ENCODE data around the gene ASB18. TPM values are rescaled to one million over a fixed set of nuclear protein-coding genes. Genes with fewer than 3 reads are reported as not detected.

ASB18 gene
- total and polyA plus RNA-seq, 8 donors = not detected

DNA sequence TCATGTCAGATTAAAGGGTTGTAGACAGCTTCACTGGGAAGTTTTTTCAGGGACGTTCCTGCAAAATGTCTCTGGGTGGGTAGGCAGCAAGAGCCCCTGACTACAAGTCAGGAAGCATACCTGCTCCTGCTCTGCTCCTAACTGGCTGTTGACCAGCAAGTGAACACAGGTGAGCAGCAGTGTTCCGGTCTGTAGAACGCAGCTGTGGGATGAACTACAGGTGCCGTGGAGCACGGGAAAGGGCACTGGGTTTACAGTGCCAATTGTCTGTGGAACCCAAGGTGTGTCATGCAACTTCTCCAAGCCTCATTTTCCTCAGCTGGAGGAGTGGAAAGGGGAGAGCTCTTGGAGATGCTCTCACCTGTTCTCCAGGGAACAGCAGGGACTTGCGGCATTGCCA lies 6.6 kb downstream of the ASB18 start:
- TF ChIP-seq EP300 (IDR thresholded peaks at IDR 0.05) (no peak), POLR2AphosphoS5 (IDR thresholded peaks at IDR 0.05) (no peak), POLR2A (IDR thresholded peaks at IDR 0.05) (no peak)
- TF ChIP-seq, protein P1, sequence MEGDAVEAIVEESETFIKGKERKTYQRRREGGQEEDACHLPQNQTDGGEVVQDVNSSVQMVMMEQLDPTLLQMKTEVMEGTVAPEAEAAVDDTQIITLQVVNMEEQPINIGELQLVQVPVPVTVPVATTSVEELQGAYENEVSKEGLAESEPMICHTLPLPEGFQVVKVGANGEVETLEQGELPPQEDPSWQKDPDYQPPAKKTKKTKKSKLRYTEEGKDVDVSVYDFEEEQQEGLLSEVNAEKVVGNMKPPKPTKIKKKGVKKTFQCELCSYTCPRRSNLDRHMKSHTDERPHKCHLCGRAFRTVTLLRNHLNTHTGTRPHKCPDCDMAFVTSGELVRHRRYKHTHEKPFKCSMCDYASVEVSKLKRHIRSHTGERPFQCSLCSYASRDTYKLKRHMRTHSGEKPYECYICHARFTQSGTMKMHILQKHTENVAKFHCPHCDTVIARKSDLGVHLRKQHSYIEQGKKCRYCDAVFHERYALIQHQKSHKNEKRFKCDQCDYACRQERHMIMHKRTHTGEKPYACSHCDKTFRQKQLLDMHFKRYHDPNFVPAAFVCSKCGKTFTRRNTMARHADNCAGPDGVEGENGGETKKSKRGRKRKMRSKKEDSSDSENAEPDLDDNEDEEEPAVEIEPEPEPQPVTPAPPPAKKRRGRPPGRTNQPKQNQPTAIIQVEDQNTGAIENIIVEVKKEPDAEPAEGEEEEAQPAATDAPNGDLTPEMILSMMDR (IDR thresholded peaks at IDR 0.05) = no peak
- WGBS, 5 donors = 78 to 85% (median 80%) methylated on average over 6 of the region's 6 CpGs
- intact Hi-C loops (cut with DNase I; ENCODE audit: low total_unique reads) = no loop called here

DNA sequence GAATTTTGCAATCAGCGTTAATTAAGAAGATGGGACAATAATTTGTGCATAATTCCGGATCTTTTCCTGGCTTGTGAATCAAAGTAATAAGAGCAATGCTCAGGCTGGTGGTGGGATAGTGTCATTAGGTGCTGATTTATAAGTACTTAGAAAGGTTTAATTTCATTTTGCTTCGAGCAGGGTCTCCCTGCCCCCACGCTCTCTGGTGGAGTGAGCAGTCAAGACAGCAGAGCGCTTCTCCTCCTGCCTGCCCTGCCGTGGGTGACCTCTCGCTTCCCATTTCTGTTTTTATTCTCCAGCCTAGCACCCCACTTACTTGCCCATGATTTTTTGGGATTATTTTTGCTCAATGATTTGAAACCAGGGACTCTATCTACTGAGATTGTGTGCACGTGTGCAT lies 7.1 kb downstream of the ASB18 start:
- TF ChIP-seq POLR2AphosphoS5 (IDR thresholded peaks at IDR 0.05) (no peak), POLR2A (IDR thresholded peaks at IDR 0.05) (no peak), EP300 (IDR thresholded peaks at IDR 0.05) (no peak)
- TF ChIP-seq, protein P1 (IDR thresholded peaks at IDR 0.05) = no peak
- 68 to 75% (median 70%) methylated on average over 8 of the region's 8 CpGs for WGBS, 5 donors
- Histone ChIP-seq H3K27me3 (peaks cover 0 to 76% (median 13%) of the 10 kb centered on the region in 3 donors), H3K9me3 (peaks cover 0 to 10% (median 0%) of the 10 kb centered on the region in 4 donors), H3K4me1 (no peaks in the 10 kb centered on the region), H3K27ac (no peak overlapping the region), H3K4me3 (no peak overlapping the region), H3K36me3 (no peaks in the 10 kb centered on the region)
- intact Hi-C loops (cut with DNase I; ENCODE audit: low total_unique reads) = no loop called here
- DNase-seq = no peak

More for the DNA sequence above, 6.6 kb downstream of the ASB18 start:
- H3K27me3 ChIP-seq = peaks cover 0 to 76% (median 12%) of the 10 kb centered on the region in 3 donors
- no peaks in the 10 kb centered on the region for H3K36me3 ChIP-seq
- H3K9me3 ChIP-seq = peaks cover 0 to 14% (median 0%) of the 10 kb centered on the region in 4 donors
- no peak for DNase-seq
- no peaks in the 10 kb centered on the region for H3K4me1 ChIP-seq
- no peak overlapping the region for H3K4me3 ChIP-seq
- no peak overlapping the region for H3K27ac ChIP-seq

DNA sequence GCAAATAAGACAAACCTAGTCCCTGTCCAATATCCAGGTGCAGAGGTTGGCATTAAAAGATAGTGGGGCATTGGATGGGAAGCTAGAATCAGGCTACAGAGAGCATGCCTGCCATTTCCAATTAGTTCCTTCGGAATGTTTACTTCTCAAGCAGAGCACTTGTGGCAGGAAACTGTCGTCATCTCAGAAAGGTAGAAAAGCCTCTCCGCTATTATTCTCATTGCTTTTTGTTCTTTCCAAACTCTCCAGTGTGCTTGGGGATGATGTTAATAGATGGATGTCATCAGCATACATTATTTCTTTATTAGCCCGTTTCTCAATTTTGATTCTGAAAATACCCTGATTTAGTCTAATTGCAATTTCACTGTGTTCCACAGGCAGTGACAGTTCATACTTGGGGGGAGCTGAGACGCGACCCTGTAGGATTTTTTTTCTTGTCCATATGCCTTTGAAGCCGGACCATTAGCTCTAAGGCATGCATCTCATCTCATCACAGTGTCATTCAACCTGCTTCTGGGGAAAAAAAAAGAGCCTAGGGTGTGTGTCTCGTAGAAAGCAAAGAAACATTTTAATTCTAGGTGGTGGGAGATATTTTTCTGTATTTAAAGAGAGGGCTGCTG lies 7.7 kb downstream of the ASB18 start:
- Histone ChIP-seq H3K27me3 (peaks cover 0 to 77% (median 13%) of the 10 kb centered on the region in 3 donors), H3K4me1 (no peaks in the 10 kb centered on the region), H3K9me3 (peaks cover 0 to 3% (median 0%) of the 10 kb centered on the region in 4 donors), H3K27ac (no peak overlapping the region), H3K4me3 (no peak overlapping the region), H3K36me3 (no peaks in the 10 kb centered on the region)
- DNase-seq = no peak
- 42 to 58% (median 49%) methylated on average over 8 of the region's 8 CpGs for WGBS, 5 donors
- TF ChIP-seq POLR2AphosphoS5 (IDR thresholded peaks at IDR 0.05) = no peak
- TF ChIP-seq, protein P1 (IDR thresholded peaks at IDR 0.05) = no peak
- no peak for TF ChIP-seq POLR2A (IDR thresholded peaks at IDR 0.05)
- TF ChIP-seq EP300 (IDR thresholded peaks at IDR 0.05) = no peak
- intact Hi-C loops (cut with DNase I; ENCODE audit: low total_unique reads) = no loop called here

DNA sequence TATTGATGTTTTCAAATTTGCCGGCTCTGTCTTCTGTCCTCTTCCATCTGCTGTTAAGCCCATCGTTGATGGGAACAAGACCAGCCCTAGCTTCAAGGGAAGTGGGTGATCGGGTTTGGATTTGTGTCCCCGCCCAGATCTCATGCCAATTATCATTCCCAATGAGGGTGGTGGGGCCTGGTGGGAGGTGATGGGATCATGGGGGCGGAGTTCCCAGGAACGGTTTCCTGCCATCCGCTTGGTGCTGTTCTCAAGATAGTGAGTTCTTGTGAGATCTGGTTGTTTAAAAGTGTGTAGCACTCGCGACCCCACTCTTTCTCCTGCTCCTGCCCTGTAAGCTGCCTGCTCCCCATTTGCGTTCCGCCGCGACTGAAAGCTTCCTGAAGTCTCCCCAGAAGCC lies 9.5 kb downstream of the ASB18 start:
- intact Hi-C loops (cut with DNase I; ENCODE audit: low total_unique reads) = no loop called here
- Histone ChIP-seq H3K4me3 (no peak overlapping the region), H3K36me3 (no peaks in the 10 kb centered on the region), H3K27ac (no peak overlapping the region), H3K27me3 (peaks cover 0 to 63% (median 13%) of the 10 kb centered on the region in 3 donors), H3K9me3 (no peaks in the 10 kb centered on the region), H3K4me1 (no peaks in the 10 kb centered on the region)
- WGBS, 5 donors = 75 to 82% (median 81%) methylated on average over 13 of the region's 13 CpGs
- TF ChIP-seq EP300 (IDR thresholded peaks at IDR 0.05) = no peak
- TF ChIP-seq POLR2AphosphoS5 (IDR thresholded peaks at IDR 0.05) = no peak
- TF ChIP-seq, protein P1 (IDR thresholded peaks at IDR 0.05) = no peak
- TF ChIP-seq POLR2A (IDR thresholded peaks at IDR 0.05) = no peak
- DNase-seq = no peak

All from stomach (tissue), 9 donors.